GM19193 (cell line): ENCODE measurements around the gene DLX4.

Source experiments
- POLR2A ChIP-seq: IDR thresholded peaks from 4 replicates; pipeline ENCODE4 v1.6.1; 2011; ENCODE audit not compliant: insufficient read depth, insufficient read length; ENCODE audit errors: extremely low read depth

The DLX4 gene

GRCh38 chr17:49969134-49969759, at the start of gene DLX4:
TSS of gene DLX4 (plus strand) at chr17:49969190. CDS start at chr17:49969469, 279 bp downstream.
- no peak for TF ChIP-seq POLR2A

DNA sequence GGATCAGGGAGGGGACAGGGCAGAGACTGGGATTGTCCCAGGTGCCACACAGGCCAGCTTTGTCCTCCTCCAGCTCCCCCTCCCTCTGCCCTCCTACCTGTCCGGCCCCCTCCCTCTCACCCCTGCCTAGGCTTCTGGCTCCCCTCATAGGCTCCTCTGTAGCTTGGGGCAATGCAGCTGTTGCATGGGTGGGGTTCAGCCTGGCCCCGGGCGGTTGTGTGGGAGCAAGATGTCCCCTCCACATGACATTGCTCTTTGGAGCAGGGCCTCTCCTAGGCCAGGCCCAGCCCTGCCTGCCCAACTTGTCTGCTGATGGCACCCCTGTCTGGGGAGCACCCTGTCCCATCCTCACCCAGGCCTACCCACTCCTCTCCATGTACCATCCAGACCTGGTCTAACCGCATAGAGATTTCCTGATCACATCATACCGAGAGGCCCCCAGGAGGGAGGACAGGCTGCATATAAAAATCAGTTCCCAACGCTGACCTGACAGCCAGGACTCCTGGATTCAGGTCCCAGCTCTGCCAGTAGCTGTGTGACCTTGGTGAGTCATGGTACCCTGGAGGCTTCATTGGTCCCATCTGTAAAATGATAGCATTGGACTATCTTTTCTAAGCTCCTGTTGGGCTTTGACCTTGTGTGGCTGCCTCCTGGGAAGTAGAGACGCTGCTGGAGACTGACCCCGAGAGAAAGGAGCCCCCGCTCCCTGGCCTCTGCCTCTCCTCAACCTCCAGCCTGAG, 48.8 kb upstream of the DLX4 start:
- TF ChIP-seq POLR2A, result no peak

DNA sequence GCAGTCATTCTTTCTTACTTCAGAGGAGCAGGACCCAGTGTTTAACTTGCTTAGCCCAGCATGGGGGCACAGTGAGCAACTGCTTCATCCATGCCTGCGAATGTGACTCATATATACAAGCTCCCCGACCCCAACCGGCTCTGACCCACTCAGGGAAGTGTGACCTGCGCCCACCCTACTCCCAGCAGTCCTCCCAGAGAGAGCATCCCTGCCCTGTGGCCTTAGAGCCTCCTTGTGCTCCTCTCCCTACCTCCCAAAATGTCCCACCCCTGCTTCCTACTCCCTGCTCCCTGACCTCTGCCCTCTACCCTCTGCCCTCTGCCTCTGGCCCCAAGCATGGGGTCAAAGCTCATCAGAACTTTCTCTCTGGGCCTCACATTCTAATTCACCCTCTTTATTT, 46.9 kb upstream of the DLX4 start:
- TF ChIP-seq POLR2A, result no peak

DNA sequence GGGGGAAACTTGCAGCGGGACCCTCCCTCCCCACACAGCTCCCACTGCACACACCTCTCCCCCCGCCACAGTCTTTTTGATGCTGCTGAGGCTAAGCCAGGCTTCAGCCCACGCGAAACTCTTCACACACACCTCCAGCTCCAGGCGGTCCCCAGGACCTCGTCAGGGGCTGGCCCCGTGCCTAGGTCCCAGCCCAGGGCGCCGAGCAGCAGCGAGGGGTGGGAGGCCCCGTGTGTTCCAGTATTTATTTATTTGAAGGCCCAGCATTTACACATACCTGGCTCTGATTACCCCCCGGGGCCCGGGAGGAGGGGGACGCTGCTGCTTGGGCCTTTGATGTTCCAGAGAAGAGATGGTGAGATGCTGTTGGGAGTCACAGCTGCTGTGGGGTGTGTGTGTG, 44.9 kb upstream of the DLX4 start:
- TF ChIP-seq POLR2A, result no peak

DNA sequence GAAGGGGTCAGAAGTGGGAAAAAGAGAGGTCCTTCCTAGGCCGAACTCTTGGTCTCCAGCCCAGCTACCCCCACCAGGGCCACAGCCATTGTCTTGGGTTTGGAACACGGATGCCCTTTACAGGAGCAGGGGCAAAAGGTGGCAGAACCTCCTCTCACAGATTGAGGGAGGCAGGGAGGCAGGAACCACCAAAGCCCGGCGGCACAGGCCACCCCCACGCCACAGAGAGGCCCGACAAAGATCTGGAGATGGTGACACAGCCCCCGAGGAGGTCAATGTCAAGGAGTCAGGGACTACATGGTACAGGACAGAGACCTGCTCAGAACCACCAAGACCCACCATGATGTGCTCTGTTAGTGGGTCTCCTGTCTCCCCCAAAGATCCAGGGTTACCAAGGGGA, 44.4 kb upstream of the DLX4 start:
- TF ChIP-seq POLR2A, result no peak

DNA sequence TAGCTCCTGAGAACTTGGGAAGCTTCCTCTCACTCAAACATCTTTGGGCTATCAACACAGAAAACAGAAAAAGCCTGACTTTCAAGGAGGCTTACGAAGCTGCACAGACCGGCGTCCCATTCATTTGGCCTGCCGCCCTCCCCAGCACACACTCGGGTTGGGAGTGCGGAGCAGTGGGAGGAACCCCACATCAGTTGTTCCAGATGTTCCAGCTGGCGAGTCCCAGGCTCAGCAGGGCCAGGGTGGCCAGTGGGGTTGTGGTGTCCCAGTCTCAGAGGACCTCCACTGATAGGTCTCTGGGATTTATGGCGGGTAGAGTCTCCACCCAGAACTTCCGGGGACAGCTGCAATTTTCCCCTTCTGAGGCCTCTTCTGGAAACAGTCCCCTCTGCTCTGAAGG, 43.1 kb upstream of the DLX4 start:
- TF ChIP-seq POLR2A, result no peak

- TF ChIP-seq POLR2A, result no peak
Measured at GRCh38 chr17:49926886-49927285, 42.1 kb upstream of the DLX4 start.

DNA sequence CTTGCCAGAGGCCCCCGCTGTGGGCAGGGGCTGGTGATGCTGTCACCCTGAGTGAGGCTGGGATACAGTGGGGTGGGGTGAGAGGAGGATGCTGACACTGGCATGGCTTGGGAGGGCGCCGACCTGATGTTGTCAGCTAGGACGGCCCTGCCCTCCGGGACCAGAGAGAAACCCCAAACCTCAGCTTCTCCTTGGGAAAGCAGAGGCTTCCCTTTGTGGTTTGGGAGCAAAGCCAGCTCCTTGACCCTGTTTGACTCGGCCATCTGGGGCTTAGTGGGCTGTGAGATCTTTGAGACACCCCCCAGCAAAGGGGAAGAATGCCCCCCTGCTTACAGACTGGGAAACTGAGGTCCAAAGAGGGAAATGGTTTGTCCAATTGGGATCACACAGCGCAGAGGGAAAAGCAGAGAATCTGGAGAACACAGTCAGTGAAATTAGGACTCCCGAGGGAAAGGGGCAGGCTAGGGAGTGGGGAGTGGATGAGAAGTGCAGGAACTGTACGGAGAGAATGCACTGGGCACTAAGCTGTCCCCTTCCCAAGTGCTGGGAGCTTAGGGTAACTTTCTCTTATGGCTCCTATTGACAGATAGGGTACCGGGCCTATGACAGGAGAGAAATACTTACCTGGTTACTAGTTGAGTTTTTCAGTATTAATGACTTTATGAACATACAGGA, 40.7 kb upstream of the DLX4 start:
- no peak for TF ChIP-seq POLR2A

DNA sequence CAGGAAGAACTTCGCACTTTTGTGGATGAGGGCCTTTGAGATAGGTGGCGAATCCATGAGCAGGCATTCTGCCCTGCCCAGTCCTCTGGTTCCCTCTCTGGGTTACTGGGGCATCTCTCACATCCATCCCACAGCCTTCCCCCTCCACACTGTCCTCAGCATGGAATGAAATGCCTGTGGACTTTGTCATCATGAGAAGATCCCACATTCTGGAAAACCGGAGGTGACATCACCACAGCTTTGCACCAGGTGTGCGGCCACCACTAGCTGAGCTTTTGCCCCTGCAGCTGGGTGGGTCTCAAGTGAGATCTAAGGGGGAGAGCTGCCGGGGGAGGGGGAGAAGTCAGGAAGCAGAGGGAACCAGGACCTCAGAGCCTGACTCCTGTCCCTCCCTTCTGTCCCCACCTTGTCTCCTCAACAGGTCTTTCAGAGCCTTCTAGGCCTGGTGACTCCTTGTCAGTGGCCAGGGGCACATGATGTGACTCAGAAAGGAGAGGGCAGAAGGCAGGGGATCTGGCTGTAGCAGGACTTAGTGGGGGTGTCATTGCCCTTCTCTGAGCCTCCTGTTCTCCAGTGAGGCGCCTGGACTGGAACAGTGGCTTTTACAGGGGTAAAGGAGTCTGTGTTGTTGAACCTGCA, 40.0 kb upstream of the DLX4 start:
- no peak for TF ChIP-seq POLR2A

GRCh38 chr17:49930880-49931279, 38.1 kb upstream of the DLX4 start:
- TF ChIP-seq POLR2A, result no peak

- no peak for TF ChIP-seq POLR2A
Measured at GRCh38 chr17:49931416-49932137, 37.4 kb upstream of the DLX4 start.

GRCh38 chr17:49932138-49932723, 36.8 kb upstream of the DLX4 start:
- no peak for TF ChIP-seq POLR2A

DNA sequence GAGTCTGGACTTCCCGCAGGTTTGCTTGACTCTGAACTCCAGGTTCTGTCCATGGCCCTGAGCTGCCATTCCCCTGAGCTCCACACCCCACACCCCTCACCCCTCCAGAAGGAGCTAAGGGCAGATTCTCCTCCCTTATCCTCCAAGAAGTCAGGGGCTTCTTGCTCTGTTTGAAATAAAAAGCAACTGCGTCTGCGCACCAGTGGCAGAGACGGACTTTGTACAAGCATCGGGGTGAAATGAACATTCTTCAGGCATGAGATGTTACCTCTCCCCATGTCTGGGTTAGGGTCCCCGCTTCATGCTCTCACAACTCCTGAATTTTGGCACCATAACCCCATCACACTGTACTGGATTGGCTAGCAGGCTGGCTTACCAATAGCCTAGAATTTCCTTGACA, 36.1 kb upstream of the DLX4 start:
- no peak for TF ChIP-seq POLR2A

GRCh38 chr17:49935526-49936210, 33.3 kb upstream of the DLX4 start:
- no peak for TF ChIP-seq POLR2A
